Activated CD4-positive, CD25-positive, alpha-beta regulatory T cell treated with anti-CD3 and anti-CD28 coated beads, Interleukin-2, amount 50 U/mL, for 16 hours (primary cell): ENCODE measurements around the gene CAPN9.

Experiments
- DNase-seq: peaks from one replicate; pipeline ENCODE4 v3.0.0-alpha.2; 2020; ENCODE audit warnings: low read depth, low spot score

Gene CAPN9

GRCh38 chr1:230745071-230745470 is 2.1 kb upstream of the CAPN9 start:
- no peak for DNase-seq

DNA sequence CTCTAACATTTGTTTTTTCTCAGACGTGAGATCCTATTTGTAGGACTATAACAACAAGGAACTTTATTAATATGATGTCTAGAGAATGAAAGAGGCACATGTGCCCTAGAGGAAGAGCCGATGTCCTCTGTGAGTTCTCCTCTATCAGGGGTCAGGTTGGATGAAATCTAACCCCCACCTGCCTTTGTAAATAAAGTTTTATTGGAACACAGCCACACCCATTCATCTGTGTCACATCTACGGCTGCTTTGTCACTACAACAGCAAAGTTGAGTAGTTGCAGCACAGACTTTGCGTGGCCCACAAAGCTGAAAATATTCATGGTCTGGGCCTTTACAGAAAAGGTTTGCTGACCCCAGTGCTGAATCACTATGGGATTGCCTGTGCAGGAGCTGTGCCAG is 571 bp upstream of the CAPN9 start:
- no peak for DNase-seq

GRCh38 chr1:230747890-230748800 is 957 bp downstream of the CAPN9 start:
- no peak for DNase-seq

DNA sequence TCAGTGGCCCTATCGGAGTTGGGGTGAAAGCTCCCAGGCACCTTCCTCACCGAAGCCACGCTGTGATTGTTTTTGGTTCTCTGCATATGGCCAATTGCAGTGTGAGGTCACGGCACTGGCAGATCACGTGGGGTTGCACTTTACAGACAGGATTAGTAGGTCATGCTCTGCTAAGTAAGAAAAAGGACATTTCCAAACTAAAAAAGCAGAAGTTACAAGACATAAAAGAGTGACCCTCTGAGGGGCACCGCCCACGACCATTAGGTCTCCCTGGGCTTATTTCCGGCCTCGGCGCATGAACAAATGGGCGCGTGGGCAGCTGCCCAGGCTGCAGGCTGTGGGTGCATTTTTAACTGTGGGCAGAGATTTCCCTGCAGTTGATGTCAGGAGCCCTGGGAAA is 2.0 kb downstream of the CAPN9 start:
- DNase-seq = no peak

- no peak for DNase-seq
These were observed 2.4 kb downstream of the CAPN9 start for GRCh38 chr1:230749635-230750034.

GRCh38 chr1:230750576-230750975 is 3.4 kb downstream of the CAPN9 start:
- DNase-seq = no peak

- no peak for DNase-seq
These were observed 3.9 kb downstream of the CAPN9 start for GRCh38 chr1:230750986-230751625.

DNA sequence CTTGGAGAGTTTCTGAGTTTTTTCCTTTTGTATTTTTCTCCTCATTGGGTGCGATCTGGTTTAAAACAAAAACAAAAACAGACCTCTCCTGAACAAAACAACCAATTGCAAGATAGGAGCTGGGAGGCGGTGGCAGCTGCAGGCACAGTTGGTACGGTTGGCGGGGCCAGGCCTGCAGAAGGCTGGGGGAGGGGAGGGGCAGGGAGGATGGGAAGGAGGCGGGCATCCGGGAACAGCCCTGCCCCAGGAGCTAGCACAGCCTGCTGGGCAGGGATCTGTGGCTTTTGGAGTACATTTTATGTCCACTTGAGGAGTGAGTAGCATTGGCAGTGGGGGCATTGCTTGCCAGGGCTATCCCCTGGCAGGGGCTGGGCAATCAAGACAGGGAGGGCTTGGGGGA is 5.2 kb downstream of the CAPN9 start:
- DNase-seq = no peak

DNA sequence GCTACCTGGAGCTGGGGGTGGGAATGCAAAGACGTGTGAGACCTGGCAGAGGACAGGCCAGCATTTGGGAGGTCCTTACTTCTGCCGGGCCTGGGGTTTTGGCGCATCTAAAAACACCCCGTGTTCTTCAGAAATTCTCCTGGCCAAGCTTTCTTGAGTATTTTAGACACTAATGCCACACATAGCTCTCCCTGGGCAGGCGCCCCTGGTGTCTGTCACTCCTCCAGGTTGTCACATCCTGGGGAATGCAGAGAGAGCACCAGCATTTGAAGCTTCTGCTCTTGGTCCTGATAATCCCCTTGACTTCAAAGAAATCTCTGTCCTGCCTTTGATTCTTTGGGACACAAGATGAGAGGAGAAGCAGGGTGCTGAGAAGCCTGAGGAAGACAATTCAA is 6.0 kb downstream of the CAPN9 start:
- DNase-seq = no peak

GRCh38 chr1:230753586-230754251 is 6.5 kb downstream of the CAPN9 start:
- DNase-seq = no peak

DNA sequence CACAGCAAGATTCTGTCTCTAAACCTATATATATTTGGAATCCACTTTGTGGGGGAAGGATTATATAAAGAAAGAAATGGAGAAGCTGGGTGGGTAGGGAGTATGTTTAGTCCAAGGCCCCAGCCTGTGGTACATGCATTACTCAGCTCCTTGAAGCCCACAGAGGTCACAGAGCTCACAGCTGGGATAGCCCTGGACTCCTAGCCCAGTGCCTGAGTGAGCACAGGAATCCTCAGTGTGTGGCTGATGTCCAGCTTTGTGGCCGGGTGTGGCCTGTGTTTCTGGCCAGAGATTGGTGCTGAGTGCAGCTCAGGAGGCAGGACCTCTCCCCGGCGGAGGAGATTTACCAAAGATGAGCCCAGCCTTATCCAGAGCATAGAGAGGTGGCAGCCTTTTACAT is 7.6 kb downstream of the CAPN9 start:
- no peak for DNase-seq

GRCh38 chr1:230757856-230758708 is 10.9 kb downstream of the CAPN9 start:
- DNase-seq = no peak

GRCh38 chr1:230758709-230759368 is 11.7 kb downstream of the CAPN9 start:
- DNase-seq = no peak

DNA sequence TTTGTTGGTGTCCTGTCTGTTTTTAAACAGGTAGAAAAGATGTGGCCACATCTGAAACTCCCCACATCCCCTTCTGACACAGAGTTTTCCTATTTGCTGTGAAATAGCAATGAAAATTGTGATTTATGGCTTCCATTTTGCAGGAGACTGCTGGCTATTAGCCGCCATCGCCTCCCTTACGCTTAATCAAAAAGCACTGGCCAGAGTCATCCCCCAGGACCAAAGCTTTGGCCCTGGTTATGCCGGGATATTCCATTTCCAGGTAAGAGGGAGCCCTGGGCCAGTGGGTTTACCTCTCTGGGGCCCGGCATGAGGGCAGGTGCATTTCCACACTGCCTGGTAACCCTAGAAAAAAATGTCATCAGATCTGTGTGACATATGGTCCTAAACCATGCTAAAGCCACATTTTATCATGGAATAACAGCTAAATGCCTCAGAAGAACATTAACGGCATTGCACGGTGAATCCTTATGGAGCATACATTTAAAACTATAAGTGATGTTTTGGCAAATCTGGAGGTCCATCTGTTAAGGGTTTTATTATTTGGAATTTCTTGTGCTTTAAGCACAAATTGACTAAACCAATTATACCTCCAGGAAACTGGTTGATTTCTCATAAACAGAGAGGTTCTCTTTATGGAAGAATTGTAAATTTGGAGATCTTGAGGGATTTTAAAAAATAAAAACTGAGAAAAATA is 12.3 kb downstream of the CAPN9 start:
- no peak for DNase-seq

DNA sequence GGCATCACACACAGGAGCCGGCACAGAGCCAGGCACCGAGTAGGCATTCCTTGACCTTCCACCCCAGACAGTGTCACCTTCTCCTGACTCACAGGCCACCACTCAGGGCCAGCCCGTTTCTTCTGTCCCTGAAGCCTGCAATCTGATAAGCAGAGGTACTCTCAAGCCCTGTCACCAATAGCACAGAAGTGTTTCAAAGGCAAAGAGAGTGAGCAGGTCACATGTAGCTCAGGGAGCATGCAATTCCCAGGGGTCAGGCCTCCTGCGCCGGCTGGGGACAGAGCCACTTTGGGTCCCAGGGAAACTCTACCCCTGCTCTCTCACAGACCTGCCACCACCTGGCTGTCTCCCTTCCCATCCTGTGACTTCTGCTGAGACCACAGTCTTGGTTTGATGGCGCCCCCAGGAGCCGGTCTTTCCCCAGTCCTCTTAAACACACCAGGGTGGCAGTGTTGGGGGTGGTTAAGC is 13.2 kb downstream of the CAPN9 start:
- no peak for DNase-seq

DNA sequence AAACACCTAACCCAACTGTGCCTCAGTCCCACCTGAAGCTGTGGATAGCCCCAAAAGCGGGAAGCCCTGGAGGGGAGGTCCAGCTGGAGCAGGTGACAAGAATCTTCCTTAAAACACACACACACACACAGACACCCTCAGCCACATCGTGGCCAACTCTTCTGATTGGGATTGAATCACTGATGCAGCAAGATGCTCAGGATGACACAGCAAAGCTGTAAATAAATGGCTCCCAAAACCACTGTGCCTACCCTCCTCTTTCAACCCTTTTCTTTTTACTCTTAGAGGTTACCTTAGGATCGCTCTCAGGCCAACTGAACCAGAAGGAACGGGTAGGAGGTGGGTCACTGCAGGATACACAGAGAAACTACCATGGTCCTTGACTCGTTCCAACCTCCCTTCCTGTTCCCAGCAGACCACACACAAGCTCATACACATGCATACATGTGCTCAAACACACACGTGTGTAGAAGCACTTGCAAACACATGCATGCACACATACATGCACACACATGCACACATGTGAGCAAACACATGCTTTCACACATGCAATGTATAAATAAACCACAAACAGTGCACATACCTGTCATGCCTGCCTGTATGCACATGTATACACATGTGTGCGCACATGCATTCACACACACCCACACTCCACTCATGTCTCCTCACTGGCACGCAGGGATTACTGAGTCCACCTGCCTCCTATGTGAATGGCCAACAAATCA is 14.4 kb downstream of the CAPN9 start:
- no peak for DNase-seq

DNA sequence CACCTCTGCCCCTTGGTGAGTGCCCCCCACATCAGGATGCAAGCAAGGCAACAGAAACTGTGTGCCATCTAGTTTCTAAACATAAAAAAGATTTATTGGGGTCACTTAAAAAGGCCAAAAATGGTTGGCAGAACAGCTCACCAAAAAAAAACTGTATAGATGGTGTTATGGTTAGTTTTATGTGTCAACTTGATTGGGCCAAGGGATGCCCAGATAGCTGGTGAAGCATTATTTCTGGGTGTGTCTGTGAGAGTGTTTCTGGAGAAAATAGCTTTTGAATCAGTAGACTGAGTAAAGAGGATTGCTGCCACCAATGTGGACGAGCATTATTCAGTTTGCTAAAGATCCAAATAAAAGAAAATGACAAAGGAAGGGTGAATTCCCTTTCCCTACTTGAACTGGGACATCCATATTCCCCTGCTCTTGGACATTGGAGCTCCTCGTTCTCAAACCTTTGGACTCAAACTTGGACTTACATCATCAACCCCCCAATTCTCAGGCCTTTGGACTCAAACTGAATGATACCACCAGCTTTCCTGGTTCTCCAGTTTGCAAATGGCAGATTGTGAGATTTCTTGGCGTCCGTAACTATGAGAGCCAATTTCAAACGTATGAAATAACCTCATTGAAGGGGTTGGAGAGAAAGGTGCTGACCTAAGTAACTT is 16.9 kb downstream of the CAPN9 start:
- no peak for DNase-seq

GRCh38 chr1:230766318-230766717 is 19.1 kb downstream of the CAPN9 start:
- no peak for DNase-seq
